Transverse colon (tissue), 4 donors: ENCODE measurements around the gene PIAS3.

Source experiments
- CTCF ChIP-seq, 5 experiments: fragments of 200-600 bp in 3 of 5; fragments of 450-650 bp in 2 of 5; sonication (generic) in 3 of 5; IDR thresholded peaks; 1 replicate in 2 of 5; 2 replicates in 3 of 5; pipeline ENCODE4 v1.5.1; 2016 to 2017; ENCODE audit warnings: antibody characterized with exemption in 5 of 5, inconsistent platforms in 3 of 5, mild to moderate bottlenecking in 2 of 5, moderate library complexity in 1 of 5
- POLR2A ChIP-seq: fragments of 450-650 bp; IDR thresholded peaks from one replicate; pipeline ENCODE4 v1.6.1; 2016; ENCODE audit warnings: antibody characterized with exemption, mild to moderate bottlenecking, moderate library complexity
- POLR2AphosphoS5 ChIP-seq, 3 donors: sonication (generic); formaldehyde crosslinking; IDR thresholded peaks; one replicate each; pipeline ENCODE4 v1.6.1; 2016; ENCODE audit warnings: antibody characterized with exemption in 3 of 3

DNA sequence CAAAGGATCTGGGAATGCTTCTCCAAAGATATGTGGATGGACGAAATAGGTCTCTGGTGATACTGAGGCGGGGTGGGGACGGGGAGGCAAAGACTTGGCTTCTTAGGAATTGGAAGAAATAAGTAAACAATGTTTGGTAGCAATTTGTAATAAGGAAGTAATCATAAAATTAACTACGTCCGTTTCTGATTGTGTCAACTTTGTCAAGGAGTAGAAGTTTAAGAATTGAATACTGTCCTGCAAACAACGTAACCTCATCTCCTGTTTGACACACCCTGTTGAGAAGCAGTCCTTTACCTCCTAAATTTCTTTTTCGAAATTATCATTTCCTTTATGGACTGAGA is 34.4 kb downstream of the PIAS3 start:
- no peak for TF ChIP-seq CTCF (IDR thresholded peaks at IDR 0.05)
- no peak for TF ChIP-seq POLR2A
- TF ChIP-seq POLR2AphosphoS5 (IDR thresholded peaks at IDR 0.05) = no peak
